Naive thymus-derived CD4-positive, alpha-beta T cell (primary cell): ENCODE measurements around the gene ARHGAP23. TPM values are rescaled to one million over a fixed set of nuclear protein-coding genes. Genes with fewer than 3 reads are reported as not detected.

ENCODE experiments used
- ATAC-seq: fragments of 150-1000 bp; cut with Tn5 transposase; 2 replicates; pipeline ENCODE4 v1.10.0; 2021; ENCODE audit warnings: mild to moderate bottlenecking, moderate library complexity
- CTCF ChIA-PET: fragments of 350-600 bp; sonication (Branson Sonifier 250); formaldehyde crosslinking; loops from one replicate; lab custom pipeline; 2021; ENCODE audit warnings: antibody characterized with exemption; lab: Charles Lee
- POLR2A ChIA-PET: fragments of 350-600 bp; sonication (Branson Sonifier 250); formaldehyde crosslinking; loops from one replicate; lab custom pipeline; 2021; ENCODE audit warnings: antibody characterized with exemption, inconsistent platforms; lab: Charles Lee
- DNase-seq, 9 donors: peaks; one replicate each; pipeline versions ENCODE4 v3.0.0 to v3.0.0-alpha.2; 2020 to 2022; ENCODE audit warnings: mixed read lengths in 1 of 9
- H3K27ac ChIP-seq: one replicate; pipeline ENCODE4 v1.7.0; 2013; ENCODE audit warnings: mild to moderate bottlenecking, low read depth, low read length, moderate library complexity
- H3K27me3 ChIP-seq, 2 donors: one replicate each; pipeline ENCODE4 v1.7.0; 2013; ENCODE audit warnings: low read length in 2 of 2, mild to moderate bottlenecking in 2 of 2, moderate library complexity in 2 of 2; ENCODE audit not compliant: control insufficient read depth in 2 of 2, insufficient read depth in 2 of 2
- H3K36me3 ChIP-seq, 3 experiments: 1 replicate in 2 of 3; 2 replicates in 1 of 3; pipeline ENCODE4 v1.7.0; 2013; ENCODE audit warnings: low read length in 3 of 3, mild to moderate bottlenecking in 3 of 3, moderate library complexity in 1 of 3; ENCODE audit not compliant: insufficient read depth in 3 of 3, control insufficient read depth in 2 of 3
- H3K4me1 ChIP-seq, 2 donors: one replicate each; pipeline ENCODE4 v1.7.0; 2013; ENCODE audit warnings: low read length in 2 of 2, mild to moderate bottlenecking in 2 of 2, moderate library complexity in 1 of 2; ENCODE audit not compliant: control insufficient read depth in 2 of 2, insufficient read depth in 2 of 2
- H3K4me3 ChIP-seq: 2 replicates; pipeline ENCODE4 v1.7.0; 2013; ENCODE audit warnings: mild to moderate bottlenecking, low read length
- H3K9me3 ChIP-seq, 3 experiments: 1 replicate in 2 of 3; 2 replicates in 1 of 3; pipeline ENCODE4 v1.7.0; 2013; ENCODE audit warnings: low read length in 3 of 3; ENCODE audit not compliant: control insufficient read depth in 2 of 3
- H3K27ac Mint-ChIP-seq, 9 donors: one replicate each; pipeline ENCODE4 v1.8.0; 2020 to 2022; ENCODE audit warnings: mixed read lengths in 9 of 9, mild to moderate bottlenecking in 8 of 9, moderate library complexity in 5 of 9, inconsistent platforms in 2 of 9
- H3K27me3 Mint-ChIP-seq, 5 donors: one replicate each; pipeline ENCODE4 v1.8.0; 2021 to 2022; ENCODE audit warnings: mixed read lengths in 5 of 5, mild to moderate bottlenecking in 1 of 5
- H3K36me3 Mint-ChIP-seq, 5 donors: one replicate each; pipeline ENCODE4 v1.8.0; 2020 to 2022; ENCODE audit warnings: mixed read lengths in 5 of 5, mild to moderate bottlenecking in 3 of 5, inconsistent platforms in 1 of 5
- H3K4me1 Mint-ChIP-seq, 7 donors: one replicate each; pipeline ENCODE4 v1.8.0; 2020 to 2022; ENCODE audit warnings: mixed read lengths in 7 of 7, mild to moderate bottlenecking in 3 of 7, inconsistent platforms in 1 of 7
- H3K4me3 Mint-ChIP-seq, 10 donors: one replicate each; pipeline ENCODE4 v1.8.0; 2020 to 2022; ENCODE audit warnings: mild to moderate bottlenecking in 10 of 10, mixed read lengths in 10 of 10, moderate library complexity in 6 of 10, inconsistent platforms in 2 of 10
- H3K9me3 Mint-ChIP-seq, 11 donors: one replicate each; pipeline ENCODE4 v1.8.0; 2020 to 2022; ENCODE audit warnings: mixed read lengths in 11 of 11, mild to moderate bottlenecking in 4 of 11, inconsistent platforms in 1 of 11, moderate library complexity in 1 of 11
- intact Hi-C, 2 donors: fragments of 100-400 bp; cut with micrococcal nuclease; formaldehyde crosslinking; loops; one replicate each; pipeline ENCODE4 v1.15.1; 2023
- polyA plus RNA-seq, 2 donors: library from polyadenylated mRNA; unstranded; fragments of 300-500 nt; fragmentation: Illumina TruSeq; gene quantifications; one replicate each; pipeline ENCODE4 v1.2.3, GENCODE V29; 2021
- total RNA-seq, 6 experiments: library from RNA in 5 of 6; stranded (reverse) in 5 of 6; gene quantifications; 1 replicate in 5 of 6; 2 replicates in 1 of 6; pipeline ENCODE4 v1.2.3 and lab custom pipeline; 2021 to 2026

Gene ARHGAP23
- total and polyA plus RNA-seq, 7 experiments from 2014 or later: 0.24 to 1.3 (median 0.34) TPM; not detected in 4

DNA sequence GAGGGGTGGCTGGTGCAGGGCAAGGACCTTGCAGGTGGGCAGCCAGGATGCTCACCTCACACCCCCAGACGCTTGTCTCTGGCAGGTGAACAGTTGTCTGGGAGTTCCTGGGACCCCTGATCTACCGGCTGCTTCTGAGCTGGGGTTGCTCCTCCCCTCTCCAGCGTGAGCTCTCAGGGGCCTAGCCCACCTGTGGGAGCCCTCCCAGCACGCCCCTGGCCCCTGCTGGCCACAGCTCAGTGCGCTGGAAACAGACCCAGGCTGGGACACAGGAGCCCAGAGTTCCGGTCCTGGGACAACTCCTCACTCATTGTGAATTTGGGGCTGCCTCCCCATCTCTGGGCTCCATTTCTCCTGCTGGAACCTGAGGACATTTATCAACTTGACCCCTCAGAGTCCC, 30.3 kb downstream of the ARHGAP23 start:
- Mint-ChIP-seq H3K9me3 (no peaks in the 10 kb centered on the region), H3K36me3 (no peaks in the 10 kb centered on the region), H3K4me1 (peaks cover 0 to 10% (median 5%) of the 10 kb centered on the region in 7 donors), H3K27ac (no peak overlapping the region), H3K27me3 (peaks cover 14 to 31% (median 22%) of the 10 kb centered on the region in 5 donors), H3K4me3 (no peak overlapping the region)
- no peak overlapping the region for H3K27ac ChIP-seq
- no peaks in the 10 kb centered on the region for H3K4me1 ChIP-seq
- DNase-seq (no peak), ATAC-seq (no peak)
- POLR2A ChIA-PET: no interaction called here
- H3K36me3 ChIP-seq: no peaks in the 10 kb centered on the region
- H3K9me3 ChIP-seq: no peaks in the 10 kb centered on the region
- H3K27me3 ChIP-seq: no peaks in the 10 kb centered on the region
- CTCF ChIA-PET: no interaction called here
- intact Hi-C loops: no loop called here
- H3K4me3 ChIP-seq: no peak overlapping the region

DNA sequence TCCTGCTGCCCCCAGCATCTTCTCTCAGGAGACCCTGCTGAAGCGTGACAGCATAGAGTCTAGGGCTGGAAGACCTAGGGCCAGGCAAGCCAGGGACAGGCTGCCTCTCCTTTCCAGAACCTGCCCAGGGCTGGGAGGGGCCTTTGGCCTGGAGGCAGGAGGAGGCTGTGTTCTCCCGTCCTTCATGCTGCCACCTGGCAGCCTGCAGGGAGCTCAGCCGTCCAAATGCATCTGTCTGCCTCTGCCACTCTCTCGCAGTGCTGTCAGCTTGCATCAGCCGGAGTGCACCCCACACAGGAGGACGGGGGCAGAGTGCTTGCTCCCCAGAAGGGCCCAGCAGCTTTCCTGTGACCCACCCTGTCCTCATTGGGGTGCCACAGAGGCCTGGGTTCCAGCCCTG, 31.3 kb downstream of the ARHGAP23 start:
- H3K4me1 Mint-ChIP-seq: peaks cover 0 to 10% (median 5%) of the 10 kb centered on the region in 7 donors
- Histone ChIP-seq H3K36me3 (no peaks in the 10 kb centered on the region), H3K9me3 (no peaks in the 10 kb centered on the region), H3K27ac (no peak overlapping the region), H3K4me3 (no peak overlapping the region), H3K4me1 (no peaks in the 10 kb centered on the region), H3K27me3 (no peaks in the 10 kb centered on the region)
- intact Hi-C loops: no loop called here
- ATAC-seq: no peak
- POLR2A ChIA-PET: no interaction called here
- H3K36me3 Mint-ChIP-seq: no peaks in the 10 kb centered on the region
- H3K27me3 Mint-ChIP-seq: peaks cover 13 to 26% (median 20%) of the 10 kb centered on the region in 5 donors
- no peak overlapping the region for H3K27ac Mint-ChIP-seq
- no peaks in the 10 kb centered on the region for H3K9me3 Mint-ChIP-seq
- no peak for DNase-seq
- H3K4me3 Mint-ChIP-seq: no peak overlapping the region
- CTCF ChIA-PET: no interaction called here

DNA sequence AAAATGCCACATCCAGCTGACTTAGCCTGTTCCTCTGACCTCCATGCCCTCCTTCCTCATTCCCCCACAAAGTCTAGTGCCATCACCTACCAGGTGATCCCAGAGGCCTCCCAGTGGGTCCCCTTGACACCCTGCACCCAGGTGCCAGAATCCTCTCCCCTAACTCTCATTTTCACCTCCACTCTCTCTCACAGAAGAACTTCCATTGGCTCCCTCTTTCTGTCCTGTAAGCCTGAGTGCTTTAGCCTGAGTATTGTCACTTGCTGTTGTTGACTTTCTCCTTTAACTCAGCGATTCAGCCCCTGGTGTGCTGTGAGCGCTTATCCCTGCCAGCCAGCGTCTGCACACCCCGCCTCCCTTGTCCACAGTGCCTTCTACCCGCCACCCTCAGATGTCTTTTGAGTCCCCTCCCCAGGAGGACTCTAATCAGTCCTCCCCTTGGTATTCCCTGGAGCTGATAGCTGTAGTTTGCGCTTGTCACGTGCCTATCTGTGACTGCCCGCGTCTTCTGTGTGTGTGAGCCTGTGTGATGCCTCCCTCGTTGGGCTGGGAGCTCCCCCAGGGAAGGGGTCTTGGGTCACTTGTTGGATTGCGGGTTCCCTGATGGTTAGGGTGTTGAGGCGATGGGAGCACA, 31.9 kb downstream of the ARHGAP23 start:
- Mint-ChIP-seq H3K27me3 (peaks cover 7 to 20% (median 13%) of the 10 kb centered on the region in 5 donors), H3K36me3 (no peaks in the 10 kb centered on the region), H3K27ac (no peak overlapping the region), H3K9me3 (no peaks in the 10 kb centered on the region), H3K4me3 (no peak overlapping the region), H3K4me1 (peaks cover 0 to 5% (median 0%) of the 10 kb centered on the region in 7 donors)
- Histone ChIP-seq H3K36me3 (no peaks in the 10 kb centered on the region), H3K27ac (no peak overlapping the region), H3K4me3 (no peak overlapping the region), H3K9me3 (no peaks in the 10 kb centered on the region), H3K4me1 (no peaks in the 10 kb centered on the region), H3K27me3 (no peaks in the 10 kb centered on the region)
- intact Hi-C loops: no loop called here
- ChIA-PET CTCF (no interaction called here), POLR2A (no interaction called here)
- DNase-seq (no peak), ATAC-seq (no peak)

DNA sequence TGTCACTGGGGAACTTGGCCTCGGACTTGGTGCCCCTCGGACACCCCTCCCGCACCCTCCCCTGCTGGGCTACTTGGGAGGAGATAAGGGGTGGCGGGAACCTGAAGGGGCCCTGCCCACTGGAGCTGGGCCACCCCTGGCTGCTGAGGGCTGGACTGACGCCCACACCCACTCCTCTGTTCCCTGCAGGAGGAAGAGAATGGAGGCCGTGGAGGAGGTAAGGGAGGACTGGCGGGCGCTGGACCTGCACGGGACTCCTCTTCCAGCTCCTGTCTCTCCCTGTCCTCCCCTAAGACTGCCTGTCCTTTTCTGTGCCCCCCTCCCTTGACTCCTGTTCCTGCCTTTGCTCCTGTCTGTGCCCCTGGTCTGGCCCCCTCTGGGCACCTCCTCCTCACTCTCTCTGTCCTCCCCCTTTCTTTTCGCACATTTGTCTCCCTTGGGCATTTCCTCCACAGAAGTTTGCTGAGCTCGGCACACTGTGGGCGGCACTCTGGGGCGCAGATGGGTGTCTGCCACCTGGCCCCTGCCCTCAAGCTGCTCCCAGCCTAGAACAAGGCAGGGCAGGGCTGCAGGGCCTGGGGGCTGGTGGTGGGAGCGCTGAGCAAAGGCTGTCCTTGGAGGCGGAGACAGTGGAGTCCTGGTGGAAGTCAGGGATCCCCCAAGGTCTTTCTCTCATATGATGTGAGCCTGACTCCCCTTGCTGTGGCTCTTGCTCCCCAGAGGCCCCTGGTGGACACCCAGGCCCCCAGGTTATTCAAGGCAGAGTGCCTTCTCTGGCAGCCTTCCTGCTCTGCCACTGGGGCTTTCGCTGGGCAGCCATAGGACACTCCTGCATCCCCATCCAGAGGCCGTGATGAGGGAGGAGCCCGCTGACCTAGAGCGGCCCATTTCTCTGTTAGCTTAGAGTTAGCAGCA, 32.7 kb downstream of the ARHGAP23 start:
- ChIA-PET POLR2A (no interaction called here), CTCF (no interaction called here)
- H3K9me3 Mint-ChIP-seq: no peaks in the 10 kb centered on the region
- ATAC-seq (no peak), DNase-seq (no peak)
- H3K27ac Mint-ChIP-seq: no peak overlapping the region
- no peak overlapping the region for H3K4me3 Mint-ChIP-seq
- no peaks in the 10 kb centered on the region for H3K36me3 Mint-ChIP-seq
- no peaks in the 10 kb centered on the region for H3K4me1 ChIP-seq
- H3K4me1 Mint-ChIP-seq: peaks cover 0 to 5% (median 0%) of the 10 kb centered on the region in 7 donors
- H3K27ac ChIP-seq: no peak overlapping the region
- H3K27me3 Mint-ChIP-seq: peaks cover 5 to 18% (median 11%) of the 10 kb centered on the region in 5 donors
- no peaks in the 10 kb centered on the region for H3K36me3 ChIP-seq
- no peaks in the 10 kb centered on the region for H3K27me3 ChIP-seq
- H3K4me3 ChIP-seq: no peak overlapping the region
- intact Hi-C loops: no loop called here
- no peaks in the 10 kb centered on the region for H3K9me3 ChIP-seq

DNA sequence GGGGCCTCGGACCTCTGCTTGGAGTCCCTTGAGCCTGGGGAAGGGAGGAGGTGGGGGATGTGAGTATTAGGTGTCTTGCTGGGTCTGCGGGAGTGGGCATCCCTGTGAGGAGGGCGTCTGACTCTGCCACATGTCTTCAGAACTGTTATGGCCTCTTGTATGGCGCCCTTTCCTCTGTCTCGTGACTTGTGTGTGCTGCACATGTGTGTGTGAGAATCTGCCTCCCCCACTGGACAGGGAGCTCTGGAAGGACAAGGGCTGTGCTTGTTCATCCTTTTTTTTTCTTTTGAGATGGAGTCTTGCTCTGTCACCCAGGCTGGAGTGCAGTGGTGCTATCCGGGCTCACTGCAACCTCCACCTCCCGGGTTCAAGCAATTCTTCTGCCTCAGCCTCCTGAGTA, 33.4 kb downstream of the ARHGAP23 start:
- H3K27ac ChIP-seq: no peak overlapping the region
- Mint-ChIP-seq H3K27ac (no peak overlapping the region), H3K36me3 (no peaks in the 10 kb centered on the region), H3K9me3 (no peaks in the 10 kb centered on the region), H3K4me3 (no peak overlapping the region), H3K27me3 (peaks cover 3 to 11% (median 6%) of the 10 kb centered on the region in 5 donors), H3K4me1 (peaks cover 0 to 5% (median 0%) of the 10 kb centered on the region in 7 donors)
- intact Hi-C loops: no loop called here
- H3K9me3 ChIP-seq: no peaks in the 10 kb centered on the region
- ChIA-PET POLR2A (no interaction called here), CTCF (no interaction called here)
- ATAC-seq (no peak), DNase-seq (no peak)
- H3K36me3 ChIP-seq: no peaks in the 10 kb centered on the region
- no peaks in the 10 kb centered on the region for H3K4me1 ChIP-seq
- no peak overlapping the region for H3K4me3 ChIP-seq
- H3K27me3 ChIP-seq: no peaks in the 10 kb centered on the region

DNA sequence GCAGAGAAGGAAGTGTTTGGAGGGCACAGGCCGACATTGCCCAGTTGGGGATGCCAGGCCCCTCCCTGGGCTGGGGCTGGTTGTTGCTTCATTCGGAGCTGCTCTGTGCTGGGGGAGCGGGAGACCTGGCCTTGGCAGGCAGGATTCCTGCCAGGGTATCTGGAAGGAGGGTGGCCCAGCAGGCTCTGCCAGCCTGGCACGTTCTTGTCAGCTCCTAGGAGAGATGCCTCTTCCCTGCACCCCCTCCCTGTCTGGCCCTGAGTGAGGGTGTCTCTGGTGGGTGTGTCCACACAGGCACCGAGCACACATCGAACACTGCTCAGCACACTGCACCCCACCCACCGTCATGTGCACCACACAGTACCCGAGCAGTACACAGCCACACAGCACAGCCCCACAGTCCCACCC, 35.2 kb downstream of the ARHGAP23 start:
- Mint-ChIP-seq H3K27ac (no peak overlapping the region), H3K36me3 (no peaks in the 10 kb centered on the region), H3K27me3 (peaks cover 0 to 5% (median 0%) of the 10 kb centered on the region in 5 donors), H3K4me3 (no peak overlapping the region), H3K9me3 (no peaks in the 10 kb centered on the region), H3K4me1 (peaks cover 0 to 5% (median 0%) of the 10 kb centered on the region in 7 donors)
- Histone ChIP-seq H3K27me3 (no peaks in the 10 kb centered on the region), H3K4me3 (no peak overlapping the region), H3K9me3 (no peaks in the 10 kb centered on the region), H3K36me3 (no peaks in the 10 kb centered on the region), H3K4me1 (no peaks in the 10 kb centered on the region), H3K27ac (no peak overlapping the region)
- no peak for DNase-seq
- ChIA-PET POLR2A (no interaction called here), CTCF (no interaction called here)
- no peak for ATAC-seq
- intact Hi-C loops: no loop called here
